Measurements from ENCODE around the gene ATP6V1B1. TPM values are rescaled to one million over a fixed set of nuclear protein-coding genes. Genes with fewer than 3 reads are reported as not detected.
A peak's percentile ranks its signal among the peaks of the same experiment; 100 is the strongest.

The ATP6V1B1 gene
- total RNA-seq, 1 donor from 2014 or later, result 2.1 TPM

DNA sequence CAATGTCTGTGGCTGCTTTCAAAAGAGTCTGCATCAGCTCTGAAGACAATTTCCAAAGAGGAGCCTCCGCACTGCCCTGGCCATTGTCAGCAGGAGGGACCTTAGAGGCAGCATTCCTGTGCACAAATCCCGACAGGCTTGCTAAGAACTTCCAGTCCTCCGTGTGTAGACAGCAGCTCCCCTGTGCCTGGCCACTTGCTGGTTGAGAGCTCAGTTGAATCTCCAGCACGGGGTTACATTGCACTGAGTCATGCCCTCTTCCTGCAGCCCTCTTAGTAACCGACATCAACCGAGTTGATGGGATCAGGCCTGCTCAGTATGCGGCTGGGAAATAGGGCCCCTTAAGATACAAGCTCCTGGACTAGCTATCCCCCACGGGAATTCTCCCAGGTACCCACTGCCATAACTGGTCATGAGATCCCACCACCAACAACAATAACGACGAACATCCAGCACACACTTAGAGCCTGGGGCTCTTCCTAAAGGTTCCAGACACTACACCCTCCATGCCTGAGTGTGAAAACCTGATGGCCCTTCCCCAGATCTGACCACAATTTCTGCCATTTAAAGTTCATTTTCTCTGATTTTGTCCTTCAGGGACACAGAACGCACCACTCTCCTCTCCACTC is 12.0 kb downstream of the ATP6V1B1 start:
- ATAC-seq (no peak), DNase-seq (peak; percentile 28)
- Histone ChIP-seq H3K36me3 (no peaks in the 10 kb centered on the region), H3K9me3 (no peaks in the 10 kb centered on the region), H3K27me3 (peaks cover 4% of the 10 kb centered on the region), H3K4me1 (no peaks in the 10 kb centered on the region), H3K27ac (no peak overlapping the region), H3K4me3 (no peak overlapping the region)
- TF ChIP-seq, protein P1, sequence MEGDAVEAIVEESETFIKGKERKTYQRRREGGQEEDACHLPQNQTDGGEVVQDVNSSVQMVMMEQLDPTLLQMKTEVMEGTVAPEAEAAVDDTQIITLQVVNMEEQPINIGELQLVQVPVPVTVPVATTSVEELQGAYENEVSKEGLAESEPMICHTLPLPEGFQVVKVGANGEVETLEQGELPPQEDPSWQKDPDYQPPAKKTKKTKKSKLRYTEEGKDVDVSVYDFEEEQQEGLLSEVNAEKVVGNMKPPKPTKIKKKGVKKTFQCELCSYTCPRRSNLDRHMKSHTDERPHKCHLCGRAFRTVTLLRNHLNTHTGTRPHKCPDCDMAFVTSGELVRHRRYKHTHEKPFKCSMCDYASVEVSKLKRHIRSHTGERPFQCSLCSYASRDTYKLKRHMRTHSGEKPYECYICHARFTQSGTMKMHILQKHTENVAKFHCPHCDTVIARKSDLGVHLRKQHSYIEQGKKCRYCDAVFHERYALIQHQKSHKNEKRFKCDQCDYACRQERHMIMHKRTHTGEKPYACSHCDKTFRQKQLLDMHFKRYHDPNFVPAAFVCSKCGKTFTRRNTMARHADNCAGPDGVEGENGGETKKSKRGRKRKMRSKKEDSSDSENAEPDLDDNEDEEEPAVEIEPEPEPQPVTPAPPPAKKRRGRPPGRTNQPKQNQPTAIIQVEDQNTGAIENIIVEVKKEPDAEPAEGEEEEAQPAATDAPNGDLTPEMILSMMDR (IDR thresholded peaks at IDR 0.05), result no peak
- intact Hi-C loops (cut with DNase I), result loop anchor here (10.0 kb wide), 1 partner anchor 73 kb away; no protein-coding TSS in a partner anchor

DNA sequence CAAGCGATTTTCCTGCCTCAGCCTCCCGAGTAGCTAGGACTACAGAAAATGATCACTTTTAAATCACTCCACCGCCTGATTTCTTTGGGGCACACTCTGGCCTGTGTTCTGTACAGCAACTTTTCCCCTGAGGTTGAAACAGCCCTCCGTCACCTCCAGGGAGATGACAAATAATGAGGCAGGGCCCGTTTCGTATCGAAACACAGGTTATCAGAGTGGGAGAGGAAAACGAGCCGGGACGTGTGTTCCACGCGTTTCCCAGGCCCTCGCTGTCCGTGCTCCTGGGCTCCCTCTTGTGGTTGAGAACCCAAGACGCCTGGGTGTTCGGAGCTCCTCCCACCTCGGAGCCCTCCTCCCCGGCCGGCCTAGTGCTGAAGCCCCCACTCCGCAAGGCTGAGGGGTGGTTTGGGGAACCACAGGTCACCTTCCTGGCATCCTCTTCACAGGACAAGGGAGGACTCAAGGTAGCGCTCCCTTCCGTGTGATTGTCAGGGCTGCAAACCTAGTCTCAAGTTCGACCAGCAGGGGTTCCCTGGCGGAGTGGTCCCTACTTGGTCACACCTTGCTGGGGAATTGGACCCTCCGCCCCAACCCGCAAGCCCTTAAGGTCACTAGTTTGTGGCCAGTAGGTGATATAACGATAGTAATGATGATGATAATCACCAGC is 12.8 kb downstream of the ATP6V1B1 start:
- DNase-seq (peak; percentile 86), ATAC-seq (peak; percentile 97)
- no peaks in the 10 kb centered on the region for H3K4me1 ChIP-seq
- peaks cover 10% of the 10 kb centered on the region for H3K27me3 ChIP-seq
- intact Hi-C loops (cut with DNase I), result loop anchor here (10.0 kb wide), 1 partner anchor 74 kb away; no protein-coding TSS in a partner anchor
- H3K27ac ChIP-seq, result no peak overlapping the region
- H3K4me3 ChIP-seq, result peak overlapping the region; percentile 29
- TF ChIP-seq, protein P1 (IDR thresholded peaks at IDR 0.05), result peak; percentile 85
- H3K9me3 ChIP-seq, result no peaks in the 10 kb centered on the region
- H3K36me3 ChIP-seq, result no peaks in the 10 kb centered on the region

DNA sequence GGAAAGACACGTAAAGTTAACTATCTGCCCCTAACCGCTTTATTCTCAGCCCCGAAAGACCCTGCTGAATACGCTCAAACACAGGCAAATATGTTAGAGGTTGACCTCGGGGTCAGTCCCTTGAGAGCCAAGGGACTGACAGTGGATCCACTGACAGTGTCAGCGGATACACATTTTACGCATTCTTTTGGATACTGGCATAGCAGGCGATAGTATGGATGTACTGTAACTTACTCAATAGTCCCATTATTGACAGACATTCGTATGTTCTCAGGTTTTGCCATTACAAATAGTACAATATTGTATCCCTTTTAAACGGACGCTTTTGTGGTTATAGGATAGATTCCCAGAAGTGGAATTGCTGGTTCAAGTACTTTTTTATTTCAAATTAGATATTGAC is 13.4 kb downstream of the ATP6V1B1 start:
- DNase-seq (no peak), ATAC-seq (no peak)
- Histone ChIP-seq H3K36me3 (no peaks in the 10 kb centered on the region), H3K27ac (no peak overlapping the region), H3K4me1 (no peaks in the 10 kb centered on the region), H3K9me3 (no peaks in the 10 kb centered on the region), H3K27me3 (peaks cover 10% of the 10 kb centered on the region), H3K4me3 (no peak overlapping the region)
- intact Hi-C loops (cut with DNase I), result loop anchor here (10.0 kb wide), 1 partner anchor 74 kb away; no protein-coding TSS in a partner anchor
- TF ChIP-seq, protein P1 (IDR thresholded peaks at IDR 0.05), result no peak

DNA sequence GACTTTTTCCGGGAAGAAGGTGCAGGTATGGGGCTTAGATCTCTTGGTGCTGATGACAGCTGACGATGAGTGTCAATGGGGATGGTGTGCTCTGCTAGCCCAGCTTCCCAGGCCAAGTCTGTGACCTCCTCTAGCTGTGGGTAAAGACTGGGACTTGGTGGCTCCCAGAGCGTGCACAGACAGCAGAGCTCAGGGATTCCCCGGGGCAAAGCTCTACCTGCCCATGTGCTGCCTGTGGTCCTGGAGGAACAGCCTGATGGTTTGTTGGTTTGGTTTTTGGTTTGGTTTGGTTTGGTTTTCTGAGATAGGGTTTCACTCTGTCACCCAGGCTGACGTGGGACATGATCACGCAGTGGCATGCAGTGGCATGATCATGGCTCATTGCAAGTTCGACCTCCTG is 19.2 kb downstream of the ATP6V1B1 start:
- peaks cover 20% of the 10 kb centered on the region for H3K27me3 ChIP-seq
- intact Hi-C loops (cut with DNase I), result no loop called here
- peak; percentile 33 for DNase-seq

DNA sequence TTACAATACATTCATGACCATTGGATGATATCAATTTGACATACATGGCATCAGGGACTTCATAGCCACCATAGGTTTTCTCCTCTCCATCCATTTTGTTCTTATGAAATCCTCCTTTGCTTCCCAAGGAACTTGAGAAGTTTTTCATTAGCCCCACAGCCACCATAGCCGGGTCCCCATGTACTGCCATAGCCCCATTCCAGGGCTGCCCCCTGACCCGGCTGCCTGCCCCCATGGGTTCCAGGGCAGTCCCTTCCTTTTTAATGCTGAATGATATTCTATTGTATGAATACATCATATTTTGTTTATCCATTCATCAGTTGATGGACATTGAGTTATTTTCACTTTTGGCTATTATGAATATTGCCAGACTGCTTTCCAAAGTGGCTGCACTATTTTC is 20.4 kb downstream of the ATP6V1B1 start:
- TF ChIP-seq, protein P1 (IDR thresholded peaks at IDR 0.05), result no peak
- DNase-seq (peak; percentile 43), ATAC-seq (no peak)
- intact Hi-C loops (cut with DNase I), result no loop called here
- H3K27me3 ChIP-seq, result peaks cover 20% of the 10 kb centered on the region
- H3K4me3 ChIP-seq, result no peak overlapping the region
- no peaks in the 10 kb centered on the region for H3K9me3 ChIP-seq
- H3K36me3 ChIP-seq, result no peaks in the 10 kb centered on the region
- no peak overlapping the region for H3K27ac ChIP-seq
- H3K4me1 ChIP-seq, result no peaks in the 10 kb centered on the region

More for the DNA sequence above, 19.2 kb downstream of the ATP6V1B1 start:
- H3K27ac ChIP-seq, result no peak overlapping the region
- no peaks in the 10 kb centered on the region for H3K4me1 ChIP-seq
- H3K36me3 ChIP-seq, result no peaks in the 10 kb centered on the region
- no peak overlapping the region for H3K4me3 ChIP-seq
- no peak for ATAC-seq
- H3K9me3 ChIP-seq, result no peaks in the 10 kb centered on the region
- TF ChIP-seq, protein P1 (IDR thresholded peaks at IDR 0.05), result no peak
